Hepatocyte (in vitro differentiated cells): ENCODE measurements around the gene PCYOX1L. TPM values are rescaled to one million over a fixed set of nuclear protein-coding genes. Genes with fewer than 3 reads are reported as not detected.

Experiments
- DNase-seq: peaks from one replicate; pipeline ENCODE4 v3.0.0-alpha.2; 2016; ENCODE audit warnings: low spot score
- H2AFZ ChIP-seq: fragments of 200-600 bp; sonication (generic); 2 replicates; pipeline ENCODE4 v1.6.0; 2016; ENCODE audit warnings: antibody characterized with exemption, mild to moderate bottlenecking
- H3K27ac ChIP-seq: fragments of 200-600 bp; sonication (generic); 2 replicates; pipeline ENCODE4 v1.5.1; 2016; ENCODE audit warnings: mild to moderate bottlenecking
- H3K27me3 ChIP-seq: fragments of 200-600 bp; sonication (generic); 2 replicates; pipeline ENCODE4 v1.6.1; 2016
- H3K36me3 ChIP-seq: fragments of 200-600 bp; sonication (generic); replicated peaks from 2 replicates; pipeline ENCODE4 v1.5.1; 2016; ENCODE audit warnings: low read depth; ENCODE audit not compliant: insufficient read depth
- H3K4me1 ChIP-seq: fragments of 200-600 bp; sonication (generic); 2 replicates; pipeline ENCODE4 v1.5.1; 2016; ENCODE audit warnings: mild to moderate bottlenecking, moderate library complexity; ENCODE audit not compliant: insufficient read depth
- H3K4me2 ChIP-seq: fragments of 200-600 bp; sonication (generic); 2 replicates; pipeline ENCODE4 v1.6.0; 2016
- H3K4me3 ChIP-seq: fragments of 200-600 bp; sonication (generic); 2 replicates; pipeline ENCODE4 v1.5.1; 2016; ENCODE audit warnings: mild to moderate bottlenecking
- H3K79me2 ChIP-seq: fragments of 200-600 bp; sonication (generic); 2 replicates; pipeline ENCODE4 v1.6.0; 2017; ENCODE audit warnings: mild to moderate bottlenecking
- H3K9me2 ChIP-seq: fragments of 200-600 bp; sonication (generic); replicated peaks from 2 replicates; pipeline ENCODE4 v1.6.0; 2017; ENCODE audit warnings: mild to moderate bottlenecking; ENCODE audit not compliant: insufficient read depth
- H3K9me3 ChIP-seq: fragments of 200-600 bp; sonication (generic); 2 replicates; pipeline ENCODE4 v1.5.1; 2016; ENCODE audit warnings: low read depth, mild to moderate bottlenecking
- H4K20me1 ChIP-seq: fragments of 200-600 bp; sonication (generic); 2 replicates; pipeline ENCODE4 v1.6.0; 2016; ENCODE audit warnings: mild to moderate bottlenecking; ENCODE audit not compliant: insufficient read depth, poor library complexity, severe bottlenecking
- EZH2 ChIP-seq: fragments of 200-600 bp; sonication (generic); IDR thresholded peaks from 2 replicates; pipeline ENCODE4 v1.6.1; 2016; ENCODE audit warnings: antibody characterized with exemption, mild to moderate bottlenecking, borderline replicate concordance
- EZH2phosphoT487 ChIP-seq: fragments of 200-600 bp; sonication (generic); IDR thresholded peaks from one replicate; pipeline ENCODE4 v1.6.1; 2018; ENCODE audit warnings: antibody characterized with exemption, mild to moderate bottlenecking, low read depth, moderate library complexity; ENCODE audit not compliant: unreplicated experiment, severe bottlenecking
- WGBS: methylation state at CpG from one replicate; pipeline ENCODE4 v1.1.6; 2016; ENCODE audit warnings: low lambda C conversion rate; ENCODE audit errors: missing lambda C conversion rate; 5-methylcytosine and 5-hydroxymethylcytosine counted together
- polyA plus RNA-seq: library from polyadenylated mRNA; unstranded; fragments of >200 nt; fragmentation: Nextera tagmentation; extraction: Ambion mirVana; gene quantifications from 2 replicates; pipeline ENCODE4 v1.2.1, GENCODE V29; 2016
- total RNA-seq: library from RNA; depleted of rRNA; stranded (reverse); fragments of >200 nt; gene quantifications from 2 replicates; pipeline ENCODE4 v1.2.3, GENCODE V29; 2014
- TF ChIP-seq, protein P1 (sequence below): fragments of 200-600 bp; sonication (generic); IDR thresholded peaks from 2 replicates; pipeline ENCODE4 v1.5.1; 2016; ENCODE audit warnings: antibody characterized with exemption, mild to moderate bottlenecking; ENCODE audit not compliant: poor library complexity

The PCYOX1L gene
- total and polyA plus RNA-seq, 2 experiments from 2014 or later: 9.1 to 14.4 TPM

- Histone ChIP-seq H3K4me3 (no peak overlapping the region), H3K27ac (no peak overlapping the region), H3K79me2 (peaks cover 14% of the 10 kb centered on the region), H4K20me1 (no peaks in the 10 kb centered on the region), H3K36me3 (no peaks in the 10 kb centered on the region), H3K27me3 (no peaks in the 10 kb centered on the region), H2AFZ (no peak overlapping the region), H3K9me3 (no peaks in the 10 kb centered on the region), H3K4me2 (no peak overlapping the region), H3K9me2 (no peaks in the 10 kb centered on the region), H3K4me1 (peaks cover 6% of the 10 kb centered on the region)
- TF ChIP-seq EZH2phosphoT487: no peak
- TF ChIP-seq EZH2: no peak
- TF ChIP-seq, protein P1, sequence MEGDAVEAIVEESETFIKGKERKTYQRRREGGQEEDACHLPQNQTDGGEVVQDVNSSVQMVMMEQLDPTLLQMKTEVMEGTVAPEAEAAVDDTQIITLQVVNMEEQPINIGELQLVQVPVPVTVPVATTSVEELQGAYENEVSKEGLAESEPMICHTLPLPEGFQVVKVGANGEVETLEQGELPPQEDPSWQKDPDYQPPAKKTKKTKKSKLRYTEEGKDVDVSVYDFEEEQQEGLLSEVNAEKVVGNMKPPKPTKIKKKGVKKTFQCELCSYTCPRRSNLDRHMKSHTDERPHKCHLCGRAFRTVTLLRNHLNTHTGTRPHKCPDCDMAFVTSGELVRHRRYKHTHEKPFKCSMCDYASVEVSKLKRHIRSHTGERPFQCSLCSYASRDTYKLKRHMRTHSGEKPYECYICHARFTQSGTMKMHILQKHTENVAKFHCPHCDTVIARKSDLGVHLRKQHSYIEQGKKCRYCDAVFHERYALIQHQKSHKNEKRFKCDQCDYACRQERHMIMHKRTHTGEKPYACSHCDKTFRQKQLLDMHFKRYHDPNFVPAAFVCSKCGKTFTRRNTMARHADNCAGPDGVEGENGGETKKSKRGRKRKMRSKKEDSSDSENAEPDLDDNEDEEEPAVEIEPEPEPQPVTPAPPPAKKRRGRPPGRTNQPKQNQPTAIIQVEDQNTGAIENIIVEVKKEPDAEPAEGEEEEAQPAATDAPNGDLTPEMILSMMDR: no peak
- DNase-seq: peak; percentile 29
These were observed 16.0 kb upstream of the PCYOX1L start for GRCh38 chr5:149341876-149342275.

- Histone ChIP-seq H3K27ac (peak overlapping the region; percentile 90), H3K9me3 (no peaks in the 10 kb centered on the region), H3K4me3 (no peak overlapping the region), H2AFZ (peak overlapping the region; percentile 88), H3K9me2 (no peaks in the 10 kb centered on the region), H3K79me2 (peaks cover 35% of the 10 kb centered on the region), H3K27me3 (no peaks in the 10 kb centered on the region), H4K20me1 (no peaks in the 10 kb centered on the region), H3K4me2 (peak overlapping the region; percentile 78), H3K36me3 (no peaks in the 10 kb centered on the region), H3K4me1 (peaks cover 6% of the 10 kb centered on the region)
- TF ChIP-seq EZH2phosphoT487 (no peak), EZH2 (no peak)
- TF ChIP-seq, protein P1: no peak
- whole genome bisulfite sequencing: 87% methylated on average over 2 of the region's 2 CpGs
- no peak for DNase-seq
These were observed 13.7 kb upstream of the PCYOX1L start for GRCh38 chr5:149344151-149344550.

DNA sequence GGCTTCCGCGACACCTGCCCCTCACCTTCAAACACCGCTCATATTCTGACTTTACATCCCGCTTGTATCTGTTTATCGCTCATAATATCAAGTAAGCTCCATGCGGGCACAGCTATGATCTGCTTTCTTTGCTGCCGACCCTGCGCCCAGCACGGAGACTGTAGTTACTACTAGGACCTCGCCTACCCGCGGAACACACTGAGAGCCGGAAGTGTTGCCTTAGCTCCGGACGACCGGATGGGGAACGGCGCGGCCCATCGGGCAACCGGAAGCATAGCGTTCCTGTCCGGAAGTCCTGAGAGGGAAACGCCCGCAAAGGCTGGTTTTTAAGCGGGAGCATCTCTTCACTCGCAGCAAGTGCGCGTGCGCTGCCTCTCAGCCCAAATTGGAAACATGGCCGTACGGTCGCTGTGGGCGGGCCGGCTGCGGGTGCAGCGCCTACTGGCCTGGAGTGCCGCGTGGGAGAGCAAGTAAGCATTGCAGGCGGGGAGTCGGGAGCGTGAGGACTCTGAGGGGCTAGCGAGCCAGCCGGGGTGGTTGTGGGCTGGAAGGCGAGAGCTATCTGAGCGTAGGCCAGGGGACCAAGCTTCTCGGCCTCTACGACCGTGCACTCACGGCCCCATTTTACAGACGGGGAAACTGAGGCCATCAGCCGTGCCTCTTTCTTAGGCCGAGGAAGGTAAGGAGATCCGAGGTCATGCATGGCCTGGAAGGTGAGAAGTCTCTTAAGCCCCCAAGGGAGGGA is 12.5 kb upstream of the PCYOX1L start, which contains the start of gene GRPEL2:
Gene GRPEL2 (plus strand): TSS at position 353 of the 745 bp plus-strand sequence. CDS start 41 bp downstream, at position 394.
- Histone ChIP-seq H3K4me3 (peak within 1 kb of the TSS; percentile 49), H4K20me1 (no peaks in the 10 kb centered on the region), H3K79me2 (peaks cover 36% of the 10 kb centered on the region), H3K4me2 (peak within 1 kb of the TSS; percentile 83), H3K27ac (peak within 1 kb of the TSS; percentile 90), H3K36me3 (no peaks in the 10 kb centered on the region), H3K4me1 (peaks cover 6% of the 10 kb centered on the region), H3K9me2 (no peaks in the 10 kb centered on the region), H2AFZ (peak within 1 kb of the TSS; percentile 88), H3K9me3 (no peaks in the 10 kb centered on the region), H3K27me3 (no peaks in the 10 kb centered on the region)
- peak; percentile 98 for DNase-seq
- WGBS: 1% methylated on average over 53 of the region's 54 CpGs
- TF ChIP-seq, protein P1: no peak
- TF ChIP-seq EZH2: no peak
- TF ChIP-seq EZH2phosphoT487: no peak
